K562 (cell line): ENCODE data around the gene PDE6B. TPM values are rescaled to one million over a fixed set of nuclear protein-coding genes. Genes with fewer than 3 reads are reported as not detected.

Experiments used
- ATAC-seq: fragments of 200-7000 bp; cut with Tn5 transposase; 3 replicates; pipeline ENCODE4 v1.9.1; 2020; ENCODE audit warnings: moderate library complexity
- BruUV-seq: library from RNA; stranded (reverse); fragments of 400-500 nt; replicated peaks from 2 replicates; lab custom pipeline; 2021; lab: Mats Ljungman, UMichigan
- CTCF ChIA-PET: fragments of 300-600 bp; formaldehyde crosslinking; extraction: SDS; loops from one replicate; lab custom pipeline; 2021; ENCODE audit warnings: low intra/inter-chr PET ratio; lab: Yijun Ruan, JAX
- POLR2A ChIA-PET: fragments of 300-600, 350-650 bp; sonication (Branson Sonifier 250); formaldehyde crosslinking; extraction: SDS; loops from one replicate; lab custom pipeline; 2021; ENCODE audit warnings: antibody characterized with exemption, inconsistent platforms; lab: Yijun Ruan, JAX
- DNase-seq, 4 experiments: peaks; one replicate each; pipeline versions ENCODE4 v3.0.0 to v3.0.0-alpha.2; 2011 to 2018; ENCODE audit warnings: low spot score in 3 of 4, mixed read lengths in 3 of 4; ENCODE audit errors: extremely low read depth in 1 of 4
- FAIRE-seq: peaks from 2 replicates; lab custom pipeline; 2011; peaks lifted over from hg19 to GRCh38; lab: Jason Lieb, UNC
- H2AFZ ChIP-seq: 2 replicates; pipeline ENCODE4 v1.6.0; 2011; ENCODE audit warnings: low read depth, low read length, control low read depth, inconsistent platforms
- H3K27ac ChIP-seq: fragments of 200-600 bp; 3 replicates; pipeline ENCODE4 v1.8.0; 2011; ENCODE audit warnings: low read depth, mild to moderate bottlenecking, control low read depth, inconsistent platforms, low read length, moderate library complexity, mixed read lengths; ENCODE audit errors: extremely low read depth
- H3K27me3 ChIP-seq, 2 experiments: fragments of 300-600 bp in 1 of 2; 2 replicates in 1 of 2; 3 replicates in 1 of 2; pipeline versions ENCODE4 v1.6.0 to v1.8.0; 2011; ENCODE audit warnings: inconsistent platforms in 2 of 2, low read length in 2 of 2, mild to moderate bottlenecking in 1 of 2, mixed read lengths in 1 of 2, moderate library complexity in 1 of 2; ENCODE audit not compliant: control insufficient read depth in 2 of 2, insufficient read depth in 2 of 2
- H3K36me3 ChIP-seq: fragments of 300-600 bp; 3 replicates; pipeline ENCODE4 v1.8.0; 2011; ENCODE audit warnings: mild to moderate bottlenecking, low read length, inconsistent platforms; ENCODE audit not compliant: control insufficient read depth, insufficient read depth
- H3K4me1 ChIP-seq, 2 experiments: fragments of 200-600 bp in 1 of 2; replicated peaks in 1 of 2; 2 replicates in 1 of 2; 3 replicates in 1 of 2; pipeline versions ENCODE4 v1.5.1 to v1.8.0; 2011; ENCODE audit warnings: inconsistent platforms in 2 of 2, low read length in 2 of 2, mild to moderate bottlenecking in 1 of 2, mixed read lengths in 1 of 2, moderate library complexity in 1 of 2; ENCODE audit not compliant: control insufficient read depth in 2 of 2, insufficient read depth in 2 of 2
- H3K4me2 ChIP-seq: 2 replicates; pipeline ENCODE4 v1.6.1; 2011; ENCODE audit warnings: low read length, control low read depth, inconsistent platforms, mixed read lengths; ENCODE audit not compliant: insufficient read depth
- H3K4me3 ChIP-seq: fragments of 200-600 bp; sonication (generic), shearing (Covaris generic); 2 replicates; pipeline ENCODE4 v1.5.1; 2016; ENCODE audit warnings: control low read depth, inconsistent platforms
- H3K79me2 ChIP-seq: fragments of 200-600 bp; 3 replicates; pipeline ENCODE4 v1.8.0; 2011; ENCODE audit warnings: low read length, inconsistent platforms; ENCODE audit not compliant: control insufficient read depth, insufficient read depth
- H3K9ac ChIP-seq, 2 experiments: 2 replicates each; pipeline versions ENCODE4 v1.6.0 to v1.6.1; 2011; ENCODE audit warnings: low read depth in 2 of 2, low read length in 2 of 2, control low read depth in 1 of 2, inconsistent platforms in 1 of 2, mild to moderate bottlenecking in 1 of 2, mixed read lengths in 1 of 2; ENCODE audit not compliant: insufficient read depth in 1 of 2
- H3K9me1 ChIP-seq: one replicate; pipeline ENCODE4 v1.6.0; 2011; ENCODE audit warnings: inconsistent platforms, mild to moderate bottlenecking, low read length, moderate library complexity; ENCODE audit not compliant: control insufficient read depth, insufficient read depth
- H3K9me3 ChIP-seq: replicated peaks from 2 replicates; pipeline ENCODE4 v1.5.1; 2011; ENCODE audit warnings: low read depth, low read length, inconsistent platforms; ENCODE audit not compliant: control insufficient read depth, insufficient read depth
- H4K20me1 ChIP-seq: replicated peaks from 2 replicates; pipeline ENCODE4 v1.6.1; 2011; ENCODE audit warnings: low read length, inconsistent platforms, mixed read lengths; ENCODE audit not compliant: control insufficient read depth, insufficient read depth
- BRF1 ChIP-seq: IDR thresholded peaks from 3 replicates; pipeline ENCODE4 v1.6.1; 2011; ENCODE audit warnings: borderline replicate concordance, mild to moderate bottlenecking; ENCODE audit not compliant: insufficient read length; ENCODE audit errors: extremely low read depth
- NFYB ChIP-seq: IDR thresholded peaks from 2 replicates; pipeline ENCODE4 v1.6.1; 2011; ENCODE audit warnings: mild to moderate bottlenecking, moderate library complexity; ENCODE audit not compliant: insufficient read length; ENCODE audit errors: extremely low read depth
- SNAPC5 ChIP-seq: fragments of 250-450 bp; sonication (Bioruptor Pico); IDR thresholded peaks from 2 replicates; pipeline ENCODE4 v1.8.0; 2021; ENCODE audit warnings: moderate library complexity, mild to moderate bottlenecking, inconsistent platforms
- SREBF2 ChIP-seq: sonication (generic); formaldehyde crosslinking; IDR thresholded peaks from 2 replicates; pipeline ENCODE4 v1.4.0; 2020; ENCODE audit warnings: mild to moderate bottlenecking, missing genetic modification reagents
- ZBTB2 ChIP-seq: fragments of 450-650 bp; IDR thresholded peaks from 2 replicates; pipeline ENCODE4 v1.6.1; 2016; ENCODE audit warnings: antibody characterized with exemption
- ZBTB8A ChIP-seq: fragments of 450-650 bp; IDR thresholded peaks from 2 replicates; pipeline ENCODE4 v1.6.1; 2018; ENCODE audit warnings: mild to moderate bottlenecking, moderate library complexity; ENCODE audit not compliant: partially characterized antibody
- WGBS: fragments of 100-300 bp; shearing (Covaris generic); methylation state at CpG from one replicate; pipeline ENCODE4 v1.1.6; 2016; ENCODE audit warnings: low coverage, mixed read lengths; ENCODE audit not compliant: insufficient coverage; ENCODE audit errors: missing lambda C conversion rate; 5-methylcytosine and 5-hydroxymethylcytosine counted together
- in situ Hi-C: fragments of 300-500 bp; cut with MboI; formaldehyde crosslinking; loops from 4 replicates; pipeline ENCODE4 v1.15.0; 2018; ENCODE audit warnings: inconsistent platforms, mixed read lengths
- intact Hi-C: fragments of 100-400 bp; cut with micrococcal nuclease; formaldehyde crosslinking; loops from 2 replicates; pipeline ENCODE4 v1.14.2; 2022
- polyA plus RNA-seq, 8 experiments: library from polyadenylated mRNA; depleted of rRNA in 4 of 8; stranded (reverse) in 5 of 8; unstranded in 3 of 8; fragments of >200 nt; fragmentation: Nextera tagmentation in 2 of 8; fragmentation: Illumina TruSeq in 1 of 8; extraction: Ambion mirVana in 2 of 8; extraction: Trizol in 1 of 8; gene quantifications; 2 replicates each; pipeline versions ENCODE4 v1.2.1 to v1.2.3, GENCODE V29; 2011 to 2014; ENCODE audit warnings: inconsistent platforms in 1 of 8, missing spikeins in 1 of 8
- total RNA-seq, 7 experiments: library from RNA; depleted of rRNA in 6 of 7; stranded (reverse); fragments of >200 nt in 6 of 7; fragmentation: Illumina TruSeq in 2 of 7; extraction: Trizol in 2 of 7; gene quantifications; 2 replicates each; pipeline versions ENCODE4 v1.2.1 to v1.2.3, GENCODE V29; 2011 to 2021; ENCODE audit warnings: low replicate concordance in 1 of 7
- TF ChIP-seq, protein P1 (sequence below), 2 experiments: fragments of 450-650 bp; IDR thresholded peaks; 2 replicates each; pipeline ENCODE4 v1.6.1; 2016; ENCODE audit warnings: mild to moderate bottlenecking in 2 of 2, borderline replicate concordance in 1 of 2, low read depth in 1 of 2, moderate library complexity in 1 of 2

PDE6B gene
- total and polyA plus RNA-seq, 9 of the 15 experiments (the other 6 are each of a cell fraction or from before 2014, with no cell fraction given), result 0.04 TPM; not detected in 8

DNA sequence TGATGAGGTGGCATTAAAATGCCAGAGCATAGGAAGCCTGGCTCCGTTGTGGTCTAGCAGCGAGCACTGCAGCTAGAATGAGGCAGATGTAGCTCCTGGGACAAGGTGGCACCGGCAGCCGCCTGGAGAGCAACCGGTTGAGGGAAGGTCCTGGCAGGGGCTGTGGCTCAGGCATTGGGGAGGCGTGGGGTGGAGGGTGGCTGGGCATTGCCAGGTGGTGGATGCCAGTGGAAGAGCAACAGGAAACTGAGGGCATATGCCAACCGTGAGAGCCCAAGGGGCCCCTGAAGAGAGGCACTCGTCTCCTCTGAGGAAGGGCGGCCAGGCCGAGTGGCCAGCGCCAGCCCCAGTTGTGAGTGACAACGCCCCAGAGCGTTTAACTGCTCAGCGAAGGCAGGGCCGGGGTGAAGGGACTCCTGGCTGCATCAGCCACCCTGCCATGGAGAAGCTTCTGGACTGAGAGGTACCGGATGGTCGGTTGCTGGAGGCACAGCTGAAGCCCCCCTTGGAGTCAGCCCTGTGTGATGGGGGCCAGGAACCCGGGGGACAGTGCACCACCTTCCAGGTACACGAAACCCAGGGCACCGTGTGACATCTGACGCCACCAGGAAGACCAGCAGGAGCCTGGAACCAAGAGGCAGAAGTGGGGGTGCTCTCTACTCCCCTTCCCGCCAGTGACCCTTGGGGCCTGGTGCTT, 13.2 kb upstream of the PDE6B start:
- Histone ChIP-seq H3K9me1 (no peaks in the 10 kb centered on the region), H4K20me1 (no peaks in the 10 kb centered on the region), H3K9me3 (no peaks in the 10 kb centered on the region; the same call in 1 of the 2 replicates), H3K4me1 (peaks cover 0 to 3% of the 10 kb centered on the region in 2 experiments; a peak in 1 of 5 replicates), H3K9ac (peak overlapping the region in 1 of 2 experiments; percentile 17; a peak in 1 of 4 replicates), H3K27me3 (peaks cover 4 to 42% of the 10 kb centered on the region in 2 experiments; a peak in 3 of 5 replicates), H3K4me3 (no peak overlapping the region), H3K4me2 (no peak overlapping the region), H3K27ac (no peak overlapping the region), H2AFZ (no peak overlapping the region), H3K79me2 (no peaks in the 10 kb centered on the region), H3K36me3 (no peaks in the 10 kb centered on the region)
- no TSS peak for BruUV-seq
- ChIA-PET CTCF (no interaction called here), POLR2A (interaction anchor here (0.6 kb wide), 1 partner anchor 15 kb away, joined by 3 read pairs; no protein-coding TSS in a partner anchor)
- no peak for DNase-seq
- in situ Hi-C loops, result no loop called here
- no peak for ATAC-seq
- intact Hi-C loops, result no loop called here
- 1% methylated on average over 21 of the region's 22 CpGs for WGBS
- FAIRE-seq, result no peak
- TF ChIP-seq BRF1, result no peak
- no peak for TF ChIP-seq ZBTB2
- TF ChIP-seq SREBF2 (CRISPR knock-in tag), result no peak
- TF ChIP-seq NFYB, result no peak
- no peak for TF ChIP-seq ZBTB8A
- no peak for TF ChIP-seq SNAPC5 (CRISPR knock-in tag)
- TF ChIP-seq, protein P1, sequence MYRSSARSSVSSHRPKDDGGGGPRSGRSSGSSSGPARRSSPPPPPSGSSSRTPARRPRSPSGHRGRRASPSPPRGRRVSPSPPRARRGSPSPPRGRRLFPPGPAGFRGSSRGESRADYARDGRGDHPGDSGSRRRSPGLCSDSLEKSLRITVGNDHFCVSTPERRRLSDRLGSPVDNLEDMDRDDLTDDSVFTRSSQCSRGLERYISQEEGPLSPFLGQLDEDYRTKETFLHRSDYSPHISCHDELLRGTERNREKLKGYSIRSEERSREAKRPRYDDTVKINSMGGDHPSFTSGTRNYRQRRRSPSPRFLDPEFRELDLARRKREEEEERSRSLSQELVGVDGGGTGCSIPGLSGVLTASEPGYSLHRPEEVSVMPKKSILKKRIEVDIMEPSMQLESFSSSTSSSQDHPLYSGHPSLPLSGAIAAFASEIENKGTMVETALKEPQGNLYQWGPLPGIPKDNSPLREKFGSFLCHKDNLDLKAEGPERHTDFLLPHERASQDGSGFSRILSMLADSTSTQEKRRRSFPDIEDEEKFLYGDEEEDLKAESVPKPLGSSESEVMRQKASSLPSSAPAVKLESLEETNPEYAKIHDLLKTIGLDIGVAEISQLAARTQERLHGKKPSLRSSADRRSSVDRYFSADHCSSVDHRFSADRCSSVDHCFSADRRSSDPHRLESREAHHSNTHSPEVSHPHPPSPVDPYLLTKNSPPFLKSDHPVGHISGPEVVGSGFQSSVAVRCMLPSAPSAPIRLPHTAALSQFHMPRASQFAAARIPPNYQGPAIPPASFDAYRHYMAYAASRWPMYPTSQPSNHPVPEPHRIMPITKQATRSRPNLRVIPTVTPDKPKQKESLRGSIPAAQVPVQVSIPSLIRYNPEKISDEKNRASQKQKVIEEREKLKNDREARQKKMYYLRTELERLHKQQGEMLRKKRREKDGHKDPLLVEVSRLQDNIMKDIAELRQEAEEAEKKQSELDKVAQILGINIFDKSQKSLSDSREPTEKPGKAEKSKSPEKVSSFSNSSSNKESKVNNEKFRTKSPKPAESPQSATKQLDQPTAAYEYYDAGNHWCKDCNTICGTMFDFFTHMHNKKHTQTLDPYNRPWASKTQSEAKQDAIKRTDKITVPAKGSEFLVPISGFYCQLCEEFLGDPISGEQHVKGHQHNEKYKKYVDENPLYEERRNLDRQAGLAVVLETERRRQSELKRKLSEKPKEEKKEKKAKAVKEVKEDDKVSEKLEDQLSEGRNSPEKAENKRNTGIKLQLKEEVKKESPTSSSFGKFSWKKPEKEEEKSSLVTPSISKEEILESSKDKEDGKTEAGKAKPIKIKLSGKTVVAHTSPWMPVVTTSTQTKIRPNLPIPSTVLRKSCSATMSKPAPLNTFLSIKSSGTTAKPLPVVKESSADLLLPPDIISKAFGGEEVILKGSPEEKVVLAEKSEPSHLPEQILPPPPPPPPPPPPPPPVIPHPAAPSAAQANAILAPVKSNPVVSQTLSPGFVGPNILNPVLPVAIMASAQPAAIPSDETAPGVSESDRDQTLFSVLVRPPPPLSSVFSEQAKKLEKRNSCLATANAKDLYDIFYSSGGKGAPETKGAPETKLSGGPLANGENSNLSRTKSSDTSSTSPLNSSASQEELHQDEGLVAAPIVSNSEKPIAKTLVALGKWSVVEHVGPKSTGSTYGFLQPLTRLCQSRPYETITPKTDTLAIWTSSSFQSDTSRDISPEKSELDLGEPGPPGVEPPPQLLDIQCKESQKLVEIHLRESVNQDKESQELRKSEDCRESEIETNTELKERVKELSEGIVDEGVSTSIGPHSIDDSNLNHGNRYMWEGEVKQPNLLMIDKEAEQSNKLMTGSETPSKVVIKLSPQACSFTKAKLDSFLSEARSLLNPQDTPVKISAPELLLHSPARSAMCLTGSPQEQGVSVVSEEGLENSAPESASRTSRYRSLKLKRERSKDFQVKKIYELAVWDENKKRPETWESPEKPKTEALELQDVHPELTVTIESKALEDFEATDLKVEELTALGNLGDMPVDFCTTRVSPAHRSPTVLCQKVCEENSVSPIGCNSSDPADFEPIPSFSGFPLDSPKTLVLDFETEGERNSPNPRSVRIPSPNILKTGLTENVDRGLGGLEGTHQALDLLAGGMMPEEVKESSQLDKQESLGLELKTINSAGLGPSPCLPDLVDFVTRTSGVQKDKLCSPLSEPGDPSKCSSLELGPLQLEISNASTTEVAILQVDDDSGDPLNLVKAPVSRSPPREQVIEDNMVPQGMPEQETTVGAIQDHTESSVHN (IDR thresholded peaks at IDR 0.05; ENCODE audit: borderline replicate concordance in 1 of 2, low read depth in 1 of 2), result no peak
